Measurements from ENCODE around the gene MRPL39. TPM values are rescaled to one million over a fixed set of nuclear protein-coding genes. Genes with fewer than 3 reads are reported as not detected.
"Not testable (repeated sequence)": the region's sequence is repeated elsewhere in the genome, so short reads cannot be mapped to it uniquely, and the experiment has no call there.

MRPL39 gene
- total and polyA plus RNA-seq, 3 donors from 2014 or later = 35.5 to 66.7 (median 48.8) TPM

DNA sequence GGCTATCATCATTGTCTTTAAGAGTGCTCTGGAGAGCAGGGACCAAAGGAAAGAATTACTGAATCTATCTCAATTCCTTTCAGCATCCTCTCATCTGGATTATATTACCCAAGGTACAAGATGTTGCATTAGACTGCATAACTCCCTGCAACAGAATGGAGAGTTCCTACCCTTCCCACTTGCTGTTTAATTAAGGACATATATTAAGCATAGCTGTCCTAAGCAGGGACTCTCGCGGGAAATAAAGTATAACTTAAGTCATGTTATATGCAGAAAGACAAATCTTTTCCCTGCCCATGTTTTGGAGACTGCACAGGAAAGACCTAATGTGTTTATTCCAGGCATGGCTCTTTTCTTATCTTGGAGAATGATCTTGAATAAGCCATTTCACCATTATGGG, 25.0 kb upstream of the MRPL39 start:
- no peaks in the 10 kb centered on the region for H3K36me3 ChIP-seq (ENCODE audit: low read depth, missing control alignments)
- no peak for TF ChIP-seq POLR2A (IDR thresholded peaks at IDR 0.05)
- TF ChIP-seq, protein P1, sequence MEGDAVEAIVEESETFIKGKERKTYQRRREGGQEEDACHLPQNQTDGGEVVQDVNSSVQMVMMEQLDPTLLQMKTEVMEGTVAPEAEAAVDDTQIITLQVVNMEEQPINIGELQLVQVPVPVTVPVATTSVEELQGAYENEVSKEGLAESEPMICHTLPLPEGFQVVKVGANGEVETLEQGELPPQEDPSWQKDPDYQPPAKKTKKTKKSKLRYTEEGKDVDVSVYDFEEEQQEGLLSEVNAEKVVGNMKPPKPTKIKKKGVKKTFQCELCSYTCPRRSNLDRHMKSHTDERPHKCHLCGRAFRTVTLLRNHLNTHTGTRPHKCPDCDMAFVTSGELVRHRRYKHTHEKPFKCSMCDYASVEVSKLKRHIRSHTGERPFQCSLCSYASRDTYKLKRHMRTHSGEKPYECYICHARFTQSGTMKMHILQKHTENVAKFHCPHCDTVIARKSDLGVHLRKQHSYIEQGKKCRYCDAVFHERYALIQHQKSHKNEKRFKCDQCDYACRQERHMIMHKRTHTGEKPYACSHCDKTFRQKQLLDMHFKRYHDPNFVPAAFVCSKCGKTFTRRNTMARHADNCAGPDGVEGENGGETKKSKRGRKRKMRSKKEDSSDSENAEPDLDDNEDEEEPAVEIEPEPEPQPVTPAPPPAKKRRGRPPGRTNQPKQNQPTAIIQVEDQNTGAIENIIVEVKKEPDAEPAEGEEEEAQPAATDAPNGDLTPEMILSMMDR (IDR thresholded peaks at IDR 0.05) = no peak
- no peaks in the 10 kb centered on the region for H3K9me3 ChIP-seq
- DNase-seq = no peak
- no peak overlapping the region for H3K4me3 ChIP-seq
- H3K4me1 ChIP-seq = peaks cover 2% of the 10 kb centered on the region
- intact Hi-C loops (cut with DNase I; ENCODE audit: low total_unique reads) = no loop called here
- no peak overlapping the region for H3K27ac ChIP-seq
- H3K27me3 ChIP-seq = no peaks in the 10 kb centered on the region
- WGBS, 2 donors = 91 to 93% methylated on average over 2 of the region's 2 CpGs

DNA sequence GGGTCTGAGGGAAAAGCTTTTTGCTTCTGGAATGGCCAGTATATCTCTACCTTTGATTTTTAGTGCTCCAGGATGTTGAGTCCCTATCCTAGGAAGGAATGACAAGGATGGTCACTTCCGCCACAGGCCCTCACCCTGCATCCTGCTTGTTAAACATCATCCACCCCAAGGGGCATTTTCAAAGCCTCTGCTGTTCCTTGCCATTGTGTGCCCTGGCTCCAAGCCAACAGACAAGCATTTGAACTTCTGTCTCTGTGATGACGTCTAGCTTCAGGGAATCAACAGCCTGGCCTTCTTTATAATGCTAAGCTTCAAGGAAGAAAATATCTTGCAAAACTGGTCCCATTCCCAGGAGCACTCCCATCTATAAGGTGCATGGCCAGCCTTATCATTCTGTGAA, 19.5 kb upstream of the MRPL39 start:
- Histone ChIP-seq H3K4me1 (peaks cover 11% of the 10 kb centered on the region), H3K36me3 (ENCODE audit: low read depth, missing control alignments) (no peaks in the 10 kb centered on the region), H3K27me3 (no peaks in the 10 kb centered on the region), H3K4me3 (no peak overlapping the region), H3K27ac (peak overlapping the region; percentile 26 to 41), H3K9me3 (no peaks in the 10 kb centered on the region)
- 42 to 44% methylated on average over 2 of the region's 2 CpGs for whole genome bisulfite sequencing, 2 donors
- peak; percentile 50 for DNase-seq
- intact Hi-C loops (cut with DNase I; ENCODE audit: low total_unique reads) = no loop called here
- TF ChIP-seq POLR2A (IDR thresholded peaks at IDR 0.05) = no peak

DNA sequence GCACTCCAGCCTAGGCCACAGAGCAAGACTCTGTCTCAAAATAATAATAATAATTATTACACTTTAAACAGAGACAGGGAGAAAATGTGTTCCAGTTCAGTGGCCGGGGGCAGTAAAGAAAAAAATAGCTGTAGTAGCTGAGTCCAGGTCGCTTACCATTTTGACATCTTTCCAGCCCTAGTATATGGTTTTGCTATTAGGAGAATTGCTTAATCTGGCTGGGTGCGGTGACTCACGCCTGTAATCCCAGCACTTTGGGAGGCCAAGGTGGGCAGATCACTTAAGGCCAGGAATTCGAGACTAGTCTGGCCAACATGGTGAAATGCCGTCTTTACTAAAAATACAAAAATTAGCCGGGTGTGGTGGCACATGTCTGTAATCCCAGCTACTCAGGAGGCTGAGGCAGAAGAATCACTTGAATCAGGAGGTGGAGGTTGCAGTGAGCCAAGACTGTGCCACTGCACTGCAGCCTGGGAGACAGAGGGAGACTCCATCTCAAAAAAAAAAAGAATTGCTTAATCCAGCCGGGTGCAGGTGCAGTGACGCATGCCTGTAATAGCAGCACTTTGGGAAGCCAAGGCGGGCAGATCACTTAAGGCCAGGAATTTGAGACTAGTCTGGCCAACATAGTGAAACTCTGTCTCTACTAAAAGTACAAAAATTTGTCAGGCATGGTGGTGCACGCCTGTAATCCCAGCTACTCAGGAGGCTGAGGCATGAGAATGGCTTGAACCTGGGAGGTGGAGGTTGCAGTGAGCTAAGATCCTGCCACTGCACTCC, 18.7 kb upstream of the MRPL39 start:
- H3K27me3 ChIP-seq; H3K27ac ChIP-seq; H3K9me3 ChIP-seq; DNase-seq; H3K36me3 ChIP-seq (ENCODE audit: low read depth, missing control alignments); intact Hi-C loops (cut with DNase I; ENCODE audit: low total_unique reads); H3K4me3 ChIP-seq: not testable (repeated sequence)
- peaks cover 11% of the 10 kb centered on the region for H3K4me1 ChIP-seq
- WGBS, 2 donors = 88 to 92% methylated on average over 11 of the region's 11 CpGs

DNA sequence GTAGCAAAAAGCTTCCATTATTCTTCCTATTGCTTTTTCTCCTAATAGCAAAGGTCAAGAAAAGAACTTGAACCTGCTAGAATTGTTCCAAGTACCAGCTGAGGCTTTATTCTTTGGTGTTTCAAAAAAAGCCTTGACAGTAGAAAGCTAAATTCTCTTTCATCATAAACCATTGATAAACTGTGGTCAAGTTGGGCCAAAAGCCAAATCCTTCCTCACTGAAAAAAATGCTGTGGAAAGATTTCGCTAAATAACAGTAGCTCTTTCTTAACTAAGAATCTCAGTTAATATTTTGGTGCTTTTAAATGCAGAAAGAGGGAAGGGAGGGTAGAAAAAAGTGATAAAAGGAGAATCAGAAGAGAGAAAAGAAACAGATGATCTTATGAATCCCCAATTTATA, 17.8 kb upstream of the MRPL39 start:
- no peak overlapping the region for H3K4me3 ChIP-seq
- no peaks in the 10 kb centered on the region for H3K36me3 ChIP-seq (ENCODE audit: low read depth, missing control alignments)
- 43 to 78% methylated on average over 1 of the region's 1 CpG for WGBS, 2 donors
- peak overlapping the region; percentile 33 to 47 for H3K27ac ChIP-seq
- no peaks in the 10 kb centered on the region for H3K27me3 ChIP-seq
- intact Hi-C loops (cut with DNase I; ENCODE audit: low total_unique reads) = no loop called here
- H3K9me3 ChIP-seq = no peaks in the 10 kb centered on the region
- H3K4me1 ChIP-seq = peaks cover 11% of the 10 kb centered on the region
- TF ChIP-seq, protein P1 (IDR thresholded peaks at IDR 0.05) = no peak
- TF ChIP-seq POLR2A (IDR thresholded peaks at IDR 0.05) = no peak
- DNase-seq = peak; percentile 43

DNA sequence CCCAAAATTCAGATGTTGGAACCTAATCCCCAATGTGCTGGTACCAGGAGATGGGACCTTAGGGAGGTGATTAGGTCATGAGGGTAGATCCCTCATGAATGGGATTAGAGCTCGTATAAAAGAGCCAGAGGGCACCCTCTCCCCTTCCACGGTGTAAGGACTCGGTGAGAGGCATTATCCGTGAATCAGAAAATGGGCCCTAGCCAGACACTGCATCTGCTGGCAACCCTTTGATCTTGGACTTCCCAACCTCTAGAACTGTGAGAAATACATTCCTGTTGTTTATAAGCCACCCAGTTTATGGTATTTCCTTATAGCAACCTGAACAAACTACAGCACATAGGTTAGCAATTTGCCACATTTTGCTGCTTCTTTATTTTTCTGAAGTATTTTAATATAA, 17.2 kb upstream of the MRPL39 start:
- Histone ChIP-seq H3K4me3 (no peak overlapping the region), H3K27ac (peak overlapping the region; percentile 33 to 47), H3K4me1 (peaks cover 11% of the 10 kb centered on the region), H3K36me3 (ENCODE audit: low read depth, missing control alignments) (no peaks in the 10 kb centered on the region), H3K9me3 (no peaks in the 10 kb centered on the region), H3K27me3 (no peaks in the 10 kb centered on the region)
- intact Hi-C loops (cut with DNase I; ENCODE audit: low total_unique reads) = no loop called here
- 92 to 94% methylated on average over 4 of the region's 4 CpGs for WGBS, 2 donors
- DNase-seq = no peak
- TF ChIP-seq, protein P1 (IDR thresholded peaks at IDR 0.05) = no peak
- no peak for TF ChIP-seq POLR2A (IDR thresholded peaks at IDR 0.05)

DNA sequence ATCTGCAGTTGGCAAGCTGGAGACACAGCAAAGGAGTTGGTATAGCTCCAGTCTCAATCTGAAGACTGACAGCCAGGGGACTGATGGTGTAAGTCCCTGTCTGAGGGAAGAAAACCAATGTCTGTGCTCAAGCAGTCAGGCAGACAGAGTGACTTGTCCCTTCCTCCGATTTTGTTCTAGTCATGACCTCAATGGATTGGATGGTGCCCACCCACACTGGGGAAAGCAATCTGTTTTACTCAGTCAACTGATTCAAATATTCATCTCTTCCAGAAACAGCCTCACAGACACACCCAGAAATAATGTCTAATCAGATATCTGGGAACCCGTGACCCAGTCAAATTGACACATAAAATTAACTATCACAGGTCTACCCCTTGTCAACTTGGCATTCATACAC, 11.9 kb upstream of the MRPL39 start:
- H3K27ac ChIP-seq = no peak overlapping the region
- intact Hi-C loops (cut with DNase I; ENCODE audit: low total_unique reads) = no loop called here
- WGBS, 2 donors = 76 to 84% methylated on average over 2 of the region's 2 CpGs

More for the DNA sequence above, 11.9 kb upstream of the MRPL39 start:
- Histone ChIP-seq H3K4me1 (no peaks in the 10 kb centered on the region), H3K36me3 (ENCODE audit: low read depth, missing control alignments) (no peaks in the 10 kb centered on the region), H3K27me3 (no peaks in the 10 kb centered on the region), H3K4me3 (no peak overlapping the region), H3K9me3 (no peaks in the 10 kb centered on the region)
- no peak for DNase-seq
- TF ChIP-seq POLR2A (IDR thresholded peaks at IDR 0.05) = no peak
- TF ChIP-seq, protein P1 (IDR thresholded peaks at IDR 0.05) = no peak
